Keratinocyte (primary cell): ENCODE data around the gene SHC1. TPM values are rescaled to one million over a fixed set of nuclear protein-coding genes. Genes with fewer than 3 reads are reported as not detected.

ENCODE experiments used
- DNase-seq: peaks from one replicate; pipeline ENCODE4 v3.0.0-alpha.2; 2011; ENCODE audit warnings: low read depth, missing footprints, low spot score
- FAIRE-seq: peaks from 2 replicates; lab custom pipeline; 2011; peaks lifted over from hg19 to GRCh38; lab: Jason Lieb, UNC
- H2AFZ ChIP-seq: 2 replicates; pipeline ENCODE4 v1.6.0; 2012; ENCODE audit warnings: low read length, control low read depth, inconsistent platforms; ENCODE audit not compliant: control insufficient read depth
- H3K27ac ChIP-seq: 2 replicates; pipeline ENCODE4 v1.5.1; 2011; ENCODE audit warnings: low read length; ENCODE audit not compliant: control insufficient read depth, insufficient read depth
- H3K27me3 ChIP-seq: 3 replicates; pipeline ENCODE4 v1.6.0; 2011; ENCODE audit warnings: low read length; ENCODE audit not compliant: control insufficient read depth, insufficient read depth; ENCODE audit errors: extremely low read depth
- H3K36me3 ChIP-seq, 2 experiments: 2 replicates in 1 of 2; 3 replicates in 1 of 2; pipeline ENCODE4 v1.5.1; 2011; ENCODE audit warnings: low read length in 2 of 2, mild to moderate bottlenecking in 1 of 2; ENCODE audit not compliant: control insufficient read depth in 2 of 2, insufficient read depth in 2 of 2; ENCODE audit errors: extremely low read depth in 1 of 2
- H3K4me1 ChIP-seq: 3 replicates; pipeline ENCODE4 v1.5.1; 2011; ENCODE audit warnings: low read length; ENCODE audit not compliant: control insufficient read depth, insufficient read depth; ENCODE audit errors: extremely low read depth
- H3K4me2 ChIP-seq: 3 replicates; pipeline ENCODE4 v1.6.0; 2011; ENCODE audit warnings: low read depth, low read length; ENCODE audit not compliant: control insufficient read depth, insufficient read depth; ENCODE audit errors: extremely low read depth
- H3K4me3 ChIP-seq, 3 experiments: fragments of 200-600 bp in 1 of 3; sonication (generic) in 1 of 3; 2 replicates in 2 of 3; 3 replicates in 1 of 3; pipeline ENCODE4 v1.5.1; 2011 to 2016; ENCODE audit warnings: low read length in 3 of 3, mild to moderate bottlenecking in 3 of 3, control low read depth in 2 of 3, inconsistent platforms in 1 of 3, low read depth in 1 of 3, mixed read lengths in 1 of 3, mixed run types in 1 of 3, moderate library complexity in 1 of 3; ENCODE audit not compliant: control insufficient read depth in 2 of 3, insufficient read depth in 2 of 3; ENCODE audit errors: extremely low read depth in 1 of 3
- H3K79me2 ChIP-seq: 2 replicates; pipeline ENCODE4 v1.6.0; 2012; ENCODE audit warnings: low read length; ENCODE audit not compliant: control insufficient read depth, insufficient read depth
- H3K9ac ChIP-seq: 3 replicates; pipeline ENCODE4 v1.6.0; 2011; ENCODE audit warnings: low read length; ENCODE audit not compliant: control insufficient read depth, insufficient read depth; ENCODE audit errors: extremely low read depth
- H3K9me1 ChIP-seq: 3 replicates; pipeline ENCODE4 v1.6.0; 2011; ENCODE audit warnings: low read length; ENCODE audit not compliant: control insufficient read depth, insufficient read depth; ENCODE audit errors: extremely low read depth
- H3K9me3 ChIP-seq: 2 replicates; pipeline ENCODE4 v1.5.1; 2012; ENCODE audit warnings: low read depth, low read length; ENCODE audit not compliant: control insufficient read depth
- H4K20me1 ChIP-seq: 3 replicates; pipeline ENCODE4 v1.6.0; 2011; ENCODE audit warnings: low read length; ENCODE audit not compliant: control insufficient read depth, insufficient read depth; ENCODE audit errors: extremely low read depth
- EZH2 ChIP-seq: IDR thresholded peaks from one replicate; pipeline ENCODE4 v1.6.1; 2012; ENCODE audit warnings: inconsistent platforms, mild to moderate bottlenecking, low read length, moderate library complexity
- dilution Hi-C: fragments of 300-500 bp; cut with MboI; formaldehyde crosslinking; loops from one replicate; pipeline ENCODE4 v1.7.0; 2020; ENCODE audit warnings: low sequenced_read_pairs; ENCODE audit not compliant: extremely low pct_ligation_motif_present
- polyA plus RNA-seq, 5 experiments: library from polyadenylated mRNA; depleted of rRNA in 3 of 5; stranded (reverse) in 3 of 5; stranded (forward) in 1 of 5; unstranded in 1 of 5; fragments of >200 nt; gene quantifications; 1 replicate in 1 of 5; 2 replicates in 3 of 5; 3 replicates in 1 of 5; pipeline versions ENCODE4 v1.2.1 to v1.2.3, GENCODE V29; 2011 to 2012; ENCODE audit warnings: missing spikeins in 2 of 5, low read depth in 1 of 5, low replicate concordance in 1 of 5
- TF ChIP-seq, protein P1 (sequence below), 3 experiments: IDR thresholded peaks in 1 of 3; conservative IDR thresholded peaks in 1 of 3; optimal IDR thresholded peaks in 1 of 3; 2 replicates in 2 of 3; 3 replicates in 1 of 3; pipeline versions ENCODE3 to v1.5.1; 2011; ENCODE audit warnings: low read length in 3 of 3, mild to moderate bottlenecking in 3 of 3, moderate library complexity in 2 of 3, control low read depth in 1 of 3, inconsistent platforms in 1 of 3; ENCODE audit not compliant: insufficient read depth in 2 of 3; ENCODE audit errors: extremely low read depth in 1 of 3

SHC1 gene
- polyA plus RNA-seq, 1 donor (not counting 4 experiments of a cell fraction or from before 2014, with no cell fraction given) = 245 TPM

DNA sequence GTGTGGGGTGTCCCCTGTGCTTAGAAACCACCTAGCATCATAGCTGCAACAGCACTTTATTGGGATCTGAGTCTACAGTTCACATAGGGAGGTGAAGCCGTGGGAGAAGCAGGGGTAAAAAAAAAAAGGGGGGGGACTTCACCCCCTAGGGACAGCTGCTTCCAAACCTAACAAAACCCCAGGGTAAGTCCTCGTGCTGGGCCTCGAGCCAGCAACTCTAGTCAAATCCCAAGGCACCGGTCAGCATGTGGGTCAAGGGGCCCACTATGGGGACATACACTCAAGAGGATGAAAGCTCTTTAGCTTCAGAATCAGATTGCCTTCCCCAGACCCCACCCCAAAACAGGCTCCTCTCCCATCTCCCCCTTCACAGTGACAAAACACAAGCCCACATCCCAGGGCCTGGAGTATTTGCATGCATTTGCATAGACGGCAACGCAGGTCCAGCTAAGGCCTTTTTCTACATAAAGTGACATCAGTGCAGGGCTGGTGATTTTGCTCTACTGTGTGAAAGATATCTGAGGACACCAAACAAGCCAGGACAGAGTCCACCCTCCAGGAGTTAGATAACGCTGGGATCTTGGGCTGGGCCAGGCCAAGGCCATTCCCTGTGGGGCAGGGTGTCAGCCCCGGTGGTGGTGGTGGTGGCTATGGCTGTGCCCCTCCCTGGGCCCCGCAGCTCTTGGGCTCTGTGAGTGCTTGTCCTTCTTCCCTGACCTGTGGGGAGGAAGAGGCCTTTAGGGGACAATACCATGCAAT is 26.0 kb downstream of the SHC1 start:
- Histone ChIP-seq H3K4me2 (no peak overlapping the region), H3K4me3 (no peak overlapping the region), H3K79me2 (no peaks in the 10 kb centered on the region), H3K27me3 (no peaks in the 10 kb centered on the region), H3K9me3 (no peaks in the 10 kb centered on the region), H3K4me1 (no peaks in the 10 kb centered on the region), H2AFZ (no peak overlapping the region), H4K20me1 (no peaks in the 10 kb centered on the region), H3K9me1 (no peaks in the 10 kb centered on the region), H3K36me3 (peaks cover 0 to 17% of the 10 kb centered on the region in 2 experiments), H3K27ac (no peak overlapping the region), H3K9ac (no peak overlapping the region)
- no peak for DNase-seq
- TF ChIP-seq EZH2 = no peak
- TF ChIP-seq, protein P1, sequence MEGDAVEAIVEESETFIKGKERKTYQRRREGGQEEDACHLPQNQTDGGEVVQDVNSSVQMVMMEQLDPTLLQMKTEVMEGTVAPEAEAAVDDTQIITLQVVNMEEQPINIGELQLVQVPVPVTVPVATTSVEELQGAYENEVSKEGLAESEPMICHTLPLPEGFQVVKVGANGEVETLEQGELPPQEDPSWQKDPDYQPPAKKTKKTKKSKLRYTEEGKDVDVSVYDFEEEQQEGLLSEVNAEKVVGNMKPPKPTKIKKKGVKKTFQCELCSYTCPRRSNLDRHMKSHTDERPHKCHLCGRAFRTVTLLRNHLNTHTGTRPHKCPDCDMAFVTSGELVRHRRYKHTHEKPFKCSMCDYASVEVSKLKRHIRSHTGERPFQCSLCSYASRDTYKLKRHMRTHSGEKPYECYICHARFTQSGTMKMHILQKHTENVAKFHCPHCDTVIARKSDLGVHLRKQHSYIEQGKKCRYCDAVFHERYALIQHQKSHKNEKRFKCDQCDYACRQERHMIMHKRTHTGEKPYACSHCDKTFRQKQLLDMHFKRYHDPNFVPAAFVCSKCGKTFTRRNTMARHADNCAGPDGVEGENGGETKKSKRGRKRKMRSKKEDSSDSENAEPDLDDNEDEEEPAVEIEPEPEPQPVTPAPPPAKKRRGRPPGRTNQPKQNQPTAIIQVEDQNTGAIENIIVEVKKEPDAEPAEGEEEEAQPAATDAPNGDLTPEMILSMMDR (optimal IDR thresholded peaks at IDR 0.05 in 1 of 3, IDR thresholded peaks at IDR 0.05 in 1 of 3, conservative IDR thresholded peaks at IDR 0.05 in 1 of 3; ENCODE audit: extremely low read depth in 1 of 3, insufficient read depth in 2 of 3, low read length in 3 of 3) = no peak
- dilution Hi-C loops = no loop called here
- FAIRE-seq = no peak

DNA sequence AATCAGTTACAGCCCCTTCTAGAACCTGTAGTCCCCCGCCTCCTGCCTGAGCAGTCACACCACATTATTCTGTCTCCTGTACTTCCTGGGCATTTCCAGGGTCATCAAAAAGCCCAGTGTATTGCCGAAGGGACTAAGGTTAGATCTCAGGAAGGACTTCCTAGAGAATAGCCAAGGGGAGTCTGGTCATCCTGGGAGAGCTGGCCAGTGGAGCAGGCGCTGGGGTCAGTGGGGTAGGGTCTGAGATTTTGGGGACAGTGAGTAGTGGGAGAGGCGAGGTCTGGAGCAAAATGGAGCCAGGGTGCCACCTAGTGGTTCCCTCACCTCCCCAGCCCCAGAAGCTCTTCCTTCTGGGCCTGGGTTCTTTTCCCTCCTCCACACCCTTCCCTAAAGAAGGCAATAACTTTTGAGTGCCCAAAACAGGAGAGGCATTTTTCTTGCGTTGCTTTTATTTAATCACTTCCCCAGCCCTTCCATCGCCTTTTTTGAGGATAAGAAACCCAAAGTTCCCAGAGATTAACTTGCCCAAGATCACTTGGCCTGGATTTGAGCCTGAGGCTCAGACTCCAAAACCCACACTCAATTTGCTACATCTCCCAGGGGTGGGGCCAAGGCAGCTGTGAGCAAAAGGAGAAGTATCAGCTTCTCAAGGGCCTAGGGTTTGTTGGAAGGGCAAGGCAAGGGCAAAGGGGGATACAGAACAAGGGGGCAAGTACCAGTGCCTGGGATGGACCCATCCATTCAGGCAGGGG is 26.7 kb downstream of the SHC1 start:
- Histone ChIP-seq H3K27ac (no peak overlapping the region), H3K79me2 (no peaks in the 10 kb centered on the region), H3K4me2 (no peak overlapping the region), H3K4me3 (no peak overlapping the region), H3K4me1 (peaks cover 3% of the 10 kb centered on the region), H3K9me3 (no peaks in the 10 kb centered on the region), H4K20me1 (no peaks in the 10 kb centered on the region), H3K27me3 (no peaks in the 10 kb centered on the region), H3K9ac (no peak overlapping the region), H2AFZ (no peak overlapping the region), H3K9me1 (no peaks in the 10 kb centered on the region), H3K36me3 (peaks cover 0 to 17% of the 10 kb centered on the region in 2 experiments)
- FAIRE-seq (no peak), DNase-seq (no peak)
- dilution Hi-C loops = no loop called here
- TF ChIP-seq EZH2 = no peak
- TF ChIP-seq, protein P1 (optimal IDR thresholded peaks at IDR 0.05 in 1 of 3, IDR thresholded peaks at IDR 0.05 in 1 of 3, conservative IDR thresholded peaks at IDR 0.05 in 1 of 3; ENCODE audit: extremely low read depth in 1 of 3, insufficient read depth in 2 of 3, low read length in 3 of 3) = peak; percentile 83 to 96 (median 87)
